ELR (cell line): ENCODE results near the gene MAP4K1.
"Not testable (repeated sequence)": the region's sequence is repeated elsewhere in the genome, so short reads cannot be mapped to it uniquely, and the experiment has no call there.

Experiments used
- DNase-seq: peaks from one replicate; pipeline ENCODE4 v3.0.0-alpha.2; 2015; ENCODE audit warnings: low read depth

Gene MAP4K1

GRCh38 chr19:38569368-38569983, 48.3 kb downstream of the MAP4K1 start:
- DNase-seq = no peak

- DNase-seq = no peak
Measured at GRCh38 chr19:38565691-38566105, 52.1 kb downstream of the MAP4K1 start.

- DNase-seq = no peak
Measured at GRCh38 chr19:38564981-38565690, 52.6 kb downstream of the MAP4K1 start.

GRCh38 chr19:38563475-38563874, 54.3 kb downstream of the MAP4K1 start:
- DNase-seq = no peak

- DNase-seq = no peak
Measured at GRCh38 chr19:38562096-38562495, 55.7 kb downstream of the MAP4K1 start.

- no peak for DNase-seq
Measured at GRCh38 chr19:38561658-38562057, 56.1 kb downstream of the MAP4K1 start.

GRCh38 chr19:38561053-38561606, 56.6 kb downstream of the MAP4K1 start:
- DNase-seq = no peak

GRCh38 chr19:38559428-38560401, 58.0 kb downstream of the MAP4K1 start:
- DNase-seq = peak; percentile 42

- DNase-seq = not testable (repeated sequence)
Measured at GRCh38 chr19:38558933-38559332, 58.8 kb downstream of the MAP4K1 start.

GRCh38 chr19:38557205-38557799, 60.5 kb downstream of the MAP4K1 start:
- no peak for DNase-seq

GRCh38 chr19:38556521-38557174, 61.1 kb downstream of the MAP4K1 start:
- DNase-seq = peak; percentile 18

- no peak for DNase-seq
Measured at GRCh38 chr19:38555200-38555599, 62.6 kb downstream of the MAP4K1 start.

- DNase-seq = no peak
Measured at GRCh38 chr19:38554676-38555141, 63.0 kb downstream of the MAP4K1 start.

- not testable (repeated sequence) for DNase-seq
Measured at GRCh38 chr19:38553239-38553638, 64.5 kb downstream of the MAP4K1 start.

- no peak for DNase-seq
Measured at GRCh38 chr19:38551450-38551813, 66.3 kb downstream of the MAP4K1 start.

GRCh38 chr19:38550376-38550775, 67.4 kb downstream of the MAP4K1 start:
- DNase-seq = no peak

- DNase-seq = no peak
Measured at GRCh38 chr19:38549942-38550341, 67.8 kb downstream of the MAP4K1 start.

- DNase-seq = no peak
Measured at GRCh38 chr19:38549061-38549460, 68.7 kb downstream of the MAP4K1 start.

GRCh38 chr19:38547421-38547820, 70.3 kb downstream of the MAP4K1 start:
- no peak for DNase-seq

GRCh38 chr19:38545596-38545995, 72.2 kb downstream of the MAP4K1 start:
- no peak for DNase-seq
